Activated CD8-positive, alpha-beta memory T cell treated with anti-CD3 and anti-CD28 coated beads, Interleukin-2, amount 50 U/mL, for 48 hours (primary cell): ENCODE measurements around the gene GON7.
"Not testable (repeated sequence)": the region's sequence is repeated elsewhere in the genome, so short reads cannot be mapped to it uniquely, and the experiment has no call there.

Experiments used
- DNase-seq: peaks from one replicate; pipeline ENCODE4 v3.0.0-alpha.2; 2020

GON7 gene

GRCh38 chr14:93199031-93199430 is 7.8 kb downstream of the GON7 start:
- DNase-seq = no peak

GRCh38 chr14:93195316-93195999 is 11.4 kb downstream of the GON7 start:
- DNase-seq = no peak

GRCh38 chr14:93186956-93187355 is 19.9 kb downstream of the GON7 start:
- no peak for DNase-seq

- no peak for DNase-seq
These were observed 20.4 kb downstream of the GON7 start for GRCh38 chr14:93186466-93186865.

GRCh38 chr14:93185349-93185720 is 21.5 kb downstream of the GON7 start:
- no peak for DNase-seq

- DNase-seq = peak; percentile 95
These were observed 22.2 kb downstream of the GON7 start, which contains the start of the genes LYSET and MOAP1 for GRCh38 chr14:93184391-93185348. TSS of gene LYSET (plus strand) at chr14:93185317. CDS start at chr14:93185406, 89 bp downstream. TSS of gene MOAP1 (minus strand) at chr14:93184897. CDS start at chr14:93184242, 655 bp downstream.

- no peak for DNase-seq
These were observed 23.1 kb downstream of the GON7 start for GRCh38 chr14:93183596-93184317.

GRCh38 chr14:93175492-93175891 is 31.4 kb downstream of the GON7 start:
- no peak for DNase-seq

- DNase-seq = peak; percentile 18
These were observed 32.1 kb downstream of the GON7 start for GRCh38 chr14:93174731-93175130.

GRCh38 chr14:93173943-93174395 is 32.9 kb downstream of the GON7 start:
- peak; percentile 46 for DNase-seq

- no peak for DNase-seq
These were observed 35.5 kb downstream of the GON7 start for GRCh38 chr14:93171376-93171775.

- DNase-seq = not testable (repeated sequence)
These were observed 36.7 kb downstream of the GON7 start for GRCh38 chr14:93170141-93170540.

GRCh38 chr14:93169619-93170018 is 37.2 kb downstream of the GON7 start:
- DNase-seq = not testable (repeated sequence)

GRCh38 chr14:93168610-93169009 is 38.3 kb downstream of the GON7 start:
- DNase-seq = not testable (repeated sequence)

- DNase-seq = not testable (repeated sequence)
These were observed 41.3 kb downstream of the GON7 start for GRCh38 chr14:93165271-93166265.

GRCh38 chr14:93163564-93163963 is 43.3 kb downstream of the GON7 start:
- no peak for DNase-seq

GRCh38 chr14:93161411-93161940 is 45.4 kb downstream of the GON7 start:
- DNase-seq = no peak

GRCh38 chr14:93160353-93160801 is 46.5 kb downstream of the GON7 start:
- DNase-seq = no peak

- not testable (repeated sequence) for DNase-seq
These were observed 47.1 kb downstream of the GON7 start for GRCh38 chr14:93159625-93160352.

- DNase-seq = not testable (repeated sequence)
These were observed 48.5 kb downstream of the GON7 start for GRCh38 chr14:93158349-93158748.
